HG03159 (cell line): ENCODE results near the gene CPZ.
"Not testable (repeated sequence)": the region's sequence is repeated elsewhere in the genome, so short reads cannot be mapped to it uniquely, and the experiment has no call there.

Experiments used
- ATAC-seq: cut with Tn5 transposase; IDR thresholded peaks from one replicate; pipeline ENCODE4 v1.9.1; 2021; ENCODE audit warnings: mild to moderate bottlenecking, moderate library complexity; ENCODE audit not compliant: unreplicated experiment

Gene CPZ

GRCh38 chr4:8634773-8635172, 42.2 kb downstream of the CPZ start:
- not testable (repeated sequence) for ATAC-seq

DNA sequence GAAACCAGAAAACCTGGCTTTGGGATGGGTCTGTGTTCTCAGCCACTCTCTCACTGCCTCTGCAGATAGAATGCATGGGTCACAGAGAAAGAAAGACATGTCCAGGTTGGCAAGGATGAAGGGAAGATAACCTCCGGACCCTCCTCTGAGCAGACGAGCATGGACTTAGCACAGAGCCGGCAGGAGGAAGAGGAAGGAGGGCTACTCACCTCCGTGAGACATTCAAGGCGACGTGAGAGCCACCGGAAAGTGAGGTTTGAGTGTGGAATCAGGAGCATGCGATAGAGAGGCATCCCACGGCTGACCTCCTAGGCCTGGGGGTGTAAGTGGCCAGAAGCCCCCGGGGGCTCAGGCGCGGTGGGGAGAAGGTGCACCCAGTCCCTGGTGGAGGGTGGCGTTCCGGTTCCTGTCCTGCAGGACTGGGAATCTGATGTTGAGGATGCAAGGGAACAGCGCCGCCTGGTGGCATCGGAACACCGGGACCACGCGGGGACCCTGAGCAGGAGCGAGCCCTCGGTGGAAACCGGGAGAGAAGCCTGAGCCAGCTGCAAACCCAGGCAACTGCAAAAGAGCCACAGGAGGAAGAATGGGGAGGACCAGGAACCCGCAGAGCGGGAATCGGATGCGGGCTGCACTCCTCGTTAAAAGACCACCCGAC, 43.5 kb downstream of the CPZ start:
- not testable (repeated sequence) for ATAC-seq

GRCh38 chr4:8637456-8637984, 45.0 kb downstream of the CPZ start:
- no peak for ATAC-seq

DNA sequence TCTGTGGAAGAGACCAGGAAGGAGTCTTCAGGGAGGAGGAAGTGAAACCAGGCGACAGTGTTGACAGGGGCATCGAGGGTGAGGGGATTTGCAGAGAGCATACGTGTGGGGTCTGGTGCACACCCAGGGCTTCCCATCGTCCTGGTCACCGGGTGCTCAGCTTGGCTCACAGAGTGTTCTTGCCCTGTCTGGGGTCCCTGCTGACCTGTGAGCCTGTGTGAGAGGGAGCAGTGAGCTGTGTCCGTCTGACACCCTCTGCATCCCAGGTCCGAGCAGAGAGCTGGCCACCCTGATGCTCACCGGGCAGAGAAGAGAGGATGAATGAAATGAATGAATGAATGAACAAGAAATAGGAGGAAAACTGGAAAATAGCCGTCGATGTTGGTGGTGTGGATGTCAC, 46.5 kb downstream of the CPZ start:
- ATAC-seq: no peak

- ATAC-seq: no peak
Measured at GRCh38 chr4:8639777-8640720, 47.5 kb downstream of the CPZ start.

DNA sequence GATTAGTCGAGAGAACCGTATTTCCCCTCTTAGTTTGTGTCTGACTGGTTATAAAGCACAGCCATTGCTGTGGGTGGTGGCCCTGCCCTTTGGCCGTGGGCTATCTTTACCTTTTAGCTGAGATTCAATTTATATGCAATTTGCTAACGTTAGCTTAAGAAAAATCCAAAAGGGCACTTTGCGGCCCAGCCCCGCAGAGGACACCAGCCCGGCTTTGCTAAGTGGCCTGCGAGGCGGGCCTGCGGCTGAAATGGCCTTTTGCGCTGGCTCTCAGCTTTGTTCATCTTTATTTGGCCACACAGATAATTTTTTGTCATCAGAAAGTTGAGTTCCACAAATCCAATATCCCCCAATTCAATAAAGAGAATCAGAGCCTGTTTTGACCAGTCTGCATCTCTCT, 48.3 kb downstream of the CPZ start:
- ATAC-seq: no peak

- ATAC-seq: no peak
Measured at GRCh38 chr4:8641256-8641655, 48.7 kb downstream of the CPZ start.

- ATAC-seq: no peak
Measured at GRCh38 chr4:8641931-8642650, 49.5 kb downstream of the CPZ start.

DNA sequence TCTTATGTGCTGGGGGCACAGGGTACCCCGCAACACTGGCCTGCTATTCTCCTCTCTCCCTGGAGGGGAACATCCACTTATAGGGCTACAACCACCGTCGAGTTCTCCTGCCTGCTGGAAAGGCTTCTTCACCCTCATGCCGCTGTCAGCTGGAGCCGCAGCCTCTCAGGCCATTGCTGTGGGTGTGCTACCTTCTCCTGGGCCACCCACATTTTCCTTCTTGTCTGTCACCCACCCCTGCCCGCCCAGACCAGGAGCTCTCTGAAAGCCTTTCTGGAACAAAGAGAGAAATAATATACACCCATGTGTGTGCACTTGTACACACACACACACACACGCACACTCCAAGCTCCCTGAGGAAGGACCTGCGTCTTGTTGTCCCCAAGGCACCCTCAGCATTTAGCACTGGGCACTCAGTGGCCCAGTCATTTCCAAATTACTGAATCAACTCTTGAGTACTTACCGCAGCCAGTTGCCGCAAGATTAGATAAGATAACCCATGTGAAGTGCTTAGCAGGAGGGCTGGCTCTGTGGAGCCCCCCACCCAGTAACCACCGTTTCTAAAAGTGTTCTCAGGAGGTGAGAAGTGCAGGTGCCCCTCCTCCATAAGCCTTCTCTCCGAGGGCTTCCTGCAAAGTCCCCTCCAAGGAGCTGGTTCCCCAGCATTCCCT, 50.2 kb downstream of the CPZ start:
- ATAC-seq: no peak

GRCh38 chr4:8643441-8643840, 50.9 kb downstream of the CPZ start:
- no peak for ATAC-seq

GRCh38 chr4:8643986-8644385, 51.4 kb downstream of the CPZ start:
- no peak for ATAC-seq

- no peak for ATAC-seq
Measured at GRCh38 chr4:8644461-8644891, 51.9 kb downstream of the CPZ start.

- ATAC-seq: no peak
Measured at GRCh38 chr4:8644966-8645752, 52.6 kb downstream of the CPZ start.

- ATAC-seq: no peak
Measured at GRCh38 chr4:8645753-8646124, 53.2 kb downstream of the CPZ start.

GRCh38 chr4:8646296-8647093, 53.9 kb downstream of the CPZ start:
- ATAC-seq: no peak

GRCh38 chr4:8647094-8647570, 54.6 kb downstream of the CPZ start:
- ATAC-seq: no peak

- no peak for ATAC-seq
Measured at GRCh38 chr4:8647626-8648025, 55.1 kb downstream of the CPZ start.

DNA sequence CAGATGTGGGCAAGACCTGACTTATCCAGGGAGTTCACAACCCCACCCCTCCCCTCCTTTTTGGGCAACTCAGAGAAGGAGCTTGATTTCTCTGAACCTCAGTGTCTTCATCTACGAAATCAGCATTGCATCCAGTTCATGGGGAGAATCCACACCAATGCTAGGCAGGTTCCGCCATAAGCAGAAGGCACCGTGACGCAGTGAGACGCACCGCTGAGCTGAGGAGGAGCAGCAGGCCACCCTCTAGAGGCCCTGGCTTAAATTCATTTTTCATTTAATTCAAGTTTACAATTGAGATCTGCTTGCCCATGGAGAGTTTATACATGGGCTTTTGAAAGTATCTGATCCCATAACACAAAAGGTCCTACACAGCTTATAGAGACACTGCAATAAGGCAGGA, 55.7 kb downstream of the CPZ start:
- ATAC-seq: no peak
